Stimulated activated naive CD8-positive, alpha-beta T cell treated with anti-CD3 and anti-CD28 coated beads, Interleukin-15, Interleukin-2, amounts not matched to agents 100 U/mL and 50 U/mL, for 24 hours (primary cell): ENCODE measurements around the gene ACTRT2.

Experiments
- ATAC-seq: fragments of 150-1000 bp; cut with Tn5 transposase; one replicate; pipeline ENCODE4 v1.10.0; 2021
- DNase-seq: peaks from one replicate; pipeline ENCODE4 v3.0.0; 2021

The ACTRT2 gene

DNA sequence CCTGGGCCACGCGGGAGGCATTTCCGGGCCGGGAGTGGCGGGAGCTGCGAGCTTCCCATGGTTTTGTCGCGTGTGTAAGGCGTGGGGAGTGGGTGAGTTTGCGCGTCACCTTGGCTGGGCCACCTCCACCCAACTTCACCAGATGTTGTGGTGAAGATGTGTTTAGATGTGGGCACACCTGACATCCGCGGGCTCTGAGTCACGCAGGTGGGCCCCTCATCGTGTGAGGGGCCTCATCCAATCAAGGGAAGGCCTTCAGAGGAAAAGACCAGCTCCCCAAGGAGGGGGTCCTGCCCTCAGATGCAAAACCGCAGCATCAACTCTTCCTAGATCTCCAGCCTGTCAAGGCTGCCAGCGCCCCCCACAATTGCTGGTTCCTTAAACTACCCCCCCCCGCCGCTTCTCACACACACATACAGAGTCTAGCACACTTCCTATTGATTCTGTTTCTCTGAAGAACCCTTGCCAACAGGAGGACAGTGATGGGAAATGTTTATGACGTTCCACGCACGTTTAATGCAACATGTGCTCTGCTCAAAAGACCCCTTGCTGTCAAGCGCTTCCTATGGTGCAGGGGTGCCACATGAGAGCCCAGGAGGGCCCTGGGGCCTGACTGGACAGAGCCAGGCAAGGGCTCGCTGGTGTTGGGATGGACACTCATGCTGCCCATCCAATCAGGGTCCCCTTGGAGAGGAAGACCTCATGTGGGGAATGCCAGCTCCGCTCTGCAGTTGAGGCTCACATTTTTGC, 11.9 kb downstream of the ACTRT2 start:
- ATAC-seq: peak; percentile 19
- DNase-seq: peak; percentile 16

DNA sequence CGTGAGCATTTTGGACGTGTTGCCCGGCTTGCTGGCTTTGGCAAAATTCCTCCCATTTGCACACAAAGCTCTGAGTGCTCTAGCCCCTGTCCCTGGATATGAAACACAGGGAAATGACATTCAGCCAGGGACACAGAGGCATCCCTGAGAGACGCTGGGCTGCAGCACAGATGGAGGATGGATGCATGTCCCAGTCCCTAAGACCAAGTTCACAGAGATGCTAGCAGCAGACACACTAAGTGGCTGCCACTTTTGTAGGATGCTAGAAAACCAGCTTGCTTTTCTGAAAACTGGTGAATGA, 12.5 kb downstream of the ACTRT2 start:
- DNase-seq (no peak), ATAC-seq (no peak)

DNA sequence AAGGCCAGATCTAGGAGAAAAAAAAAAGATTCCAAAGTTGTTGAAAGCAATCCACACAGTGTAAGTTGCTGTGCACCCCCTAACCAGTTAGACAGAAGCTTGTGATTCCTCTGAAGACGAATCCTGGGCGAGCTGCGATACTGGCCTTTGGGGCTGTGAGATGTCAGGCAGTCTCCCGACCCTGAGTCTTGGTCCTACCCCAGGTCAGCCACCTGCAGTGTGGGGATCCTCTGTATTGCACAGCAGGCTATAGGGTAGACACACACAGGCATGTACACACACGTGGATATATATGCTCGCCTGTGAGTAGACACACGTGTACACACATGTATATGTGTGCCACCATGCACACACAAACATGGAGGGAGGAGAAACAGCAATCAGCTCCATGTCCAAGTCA, 12.9 kb downstream of the ACTRT2 start:
- ATAC-seq (no peak), DNase-seq (no peak)

DNA sequence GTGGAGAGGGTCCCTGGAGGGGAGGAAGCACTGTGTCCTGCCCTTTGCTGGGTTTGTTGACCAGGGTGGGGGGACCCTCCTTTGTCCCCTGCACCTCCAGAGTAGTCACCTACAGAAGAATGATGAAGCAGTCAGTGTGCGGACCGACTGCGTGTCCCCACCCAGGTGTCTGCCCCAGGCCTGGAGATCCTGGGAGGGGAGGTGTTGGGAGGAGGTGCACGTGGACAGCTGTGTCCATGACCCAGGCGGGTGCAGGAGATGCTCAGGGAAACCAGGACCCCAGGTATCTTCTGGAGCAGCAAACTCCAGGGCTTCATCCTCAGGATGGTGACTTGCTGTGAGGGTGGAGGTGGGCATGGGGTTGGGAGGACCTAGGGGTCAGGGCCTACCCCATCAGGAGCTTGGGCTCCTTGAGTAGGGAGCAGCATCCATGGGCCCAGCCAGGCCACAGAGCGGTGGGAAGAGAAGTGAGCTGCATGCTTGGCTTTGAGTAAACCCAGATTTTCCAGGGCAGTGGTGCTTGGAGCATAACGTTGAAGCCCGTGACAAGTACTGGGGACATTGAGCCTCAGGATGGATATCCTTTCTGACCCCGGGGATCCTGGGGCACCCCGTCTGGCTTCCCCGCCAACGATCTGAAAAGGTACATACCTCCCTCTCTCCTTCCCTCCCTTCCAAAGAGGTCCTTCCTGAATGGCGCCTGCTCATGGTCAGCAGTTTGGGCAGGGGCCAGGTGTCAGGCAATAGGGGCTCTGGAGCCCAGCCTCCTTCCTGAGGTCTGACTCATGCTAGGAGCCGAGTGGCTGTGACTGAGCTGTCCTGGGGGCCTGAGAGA, 13.7 kb downstream of the ACTRT2 start:
- ATAC-seq: no peak
- no peak for DNase-seq

DNA sequence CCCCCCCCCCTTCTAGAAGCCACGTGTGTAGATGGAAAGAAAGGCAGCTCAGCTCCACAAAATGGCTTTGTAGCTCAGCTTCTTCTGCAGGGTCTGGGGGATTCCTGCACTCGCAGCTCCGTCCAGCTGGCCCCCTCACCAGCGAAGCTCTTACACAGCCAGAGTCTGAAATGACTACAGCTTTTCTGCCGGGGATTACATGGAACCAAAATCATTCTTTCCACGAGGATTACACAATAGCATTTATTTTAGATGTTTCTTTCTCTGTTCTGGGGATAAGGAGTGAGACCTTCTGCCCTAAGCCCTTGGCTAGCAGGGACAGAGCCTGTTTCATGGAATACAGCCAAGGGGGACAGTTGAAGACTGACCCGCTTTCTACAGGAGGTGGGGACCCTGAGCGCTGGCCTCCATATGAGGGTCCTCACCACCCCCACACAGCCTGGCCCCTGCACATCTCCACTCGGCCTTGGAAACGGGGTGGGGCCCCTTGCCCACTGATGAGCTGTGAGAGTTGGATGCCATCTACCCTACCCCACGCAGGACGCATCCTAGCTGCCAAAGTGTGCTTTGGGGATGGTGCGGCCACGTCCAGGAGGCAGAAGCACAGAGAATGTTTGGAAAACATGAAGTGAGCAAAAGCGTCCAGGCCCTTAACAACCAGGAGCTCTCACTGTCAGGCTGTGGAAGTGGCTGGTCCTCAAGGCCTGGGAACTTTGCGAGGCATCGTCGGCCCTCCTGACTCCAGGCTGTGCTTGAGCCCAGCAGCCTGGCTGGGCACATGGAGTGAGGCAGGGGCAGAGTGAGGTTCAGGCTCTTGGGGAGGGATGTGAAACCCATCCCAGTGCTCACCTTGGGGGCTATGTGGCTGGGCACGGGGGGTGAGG, 14.5 kb downstream of the ACTRT2 start:
- no peak for DNase-seq
- ATAC-seq: no peak

DNA sequence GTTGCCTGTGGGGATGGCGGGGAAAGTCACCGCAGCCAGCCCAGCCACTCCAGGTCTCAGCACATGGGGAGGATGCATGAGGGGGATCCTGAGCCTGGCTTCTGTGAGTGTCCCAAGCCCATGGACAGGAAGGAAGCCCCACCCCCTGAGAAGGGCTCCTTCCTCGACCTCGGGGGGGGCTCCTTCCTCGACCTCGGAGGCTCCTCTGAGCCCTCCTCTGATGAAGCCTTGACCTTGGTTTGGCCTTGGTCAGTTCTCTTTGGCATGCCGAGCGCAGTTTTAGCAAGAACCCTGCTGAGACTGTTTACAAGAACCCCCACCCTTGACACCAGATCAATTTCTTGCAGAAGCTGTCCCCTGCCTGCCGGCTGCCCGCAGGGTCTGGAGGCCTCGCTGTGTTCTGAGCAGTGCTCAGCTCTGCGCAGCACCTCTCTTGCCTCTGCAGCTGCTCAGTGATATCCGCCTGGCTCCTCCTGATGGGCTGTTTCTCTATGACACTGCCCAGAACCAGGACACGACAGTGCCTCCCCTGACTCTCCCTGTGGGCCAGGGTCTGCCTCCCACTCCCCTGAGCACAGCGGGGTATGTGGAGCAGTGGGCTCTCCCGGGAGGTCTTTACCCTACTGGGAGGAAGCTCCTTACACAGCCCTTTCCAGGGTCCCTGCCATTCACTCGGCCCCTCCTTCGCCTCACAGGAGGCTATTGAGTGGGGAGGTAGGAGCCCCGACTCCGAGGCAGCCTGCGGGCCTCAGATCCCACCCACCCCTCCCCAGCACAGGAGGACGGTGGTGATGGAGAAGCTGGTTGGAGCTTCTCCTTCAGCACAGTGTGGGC, 15.4 kb downstream of the ACTRT2 start:
- ATAC-seq (no peak), DNase-seq (no peak)

DNA sequence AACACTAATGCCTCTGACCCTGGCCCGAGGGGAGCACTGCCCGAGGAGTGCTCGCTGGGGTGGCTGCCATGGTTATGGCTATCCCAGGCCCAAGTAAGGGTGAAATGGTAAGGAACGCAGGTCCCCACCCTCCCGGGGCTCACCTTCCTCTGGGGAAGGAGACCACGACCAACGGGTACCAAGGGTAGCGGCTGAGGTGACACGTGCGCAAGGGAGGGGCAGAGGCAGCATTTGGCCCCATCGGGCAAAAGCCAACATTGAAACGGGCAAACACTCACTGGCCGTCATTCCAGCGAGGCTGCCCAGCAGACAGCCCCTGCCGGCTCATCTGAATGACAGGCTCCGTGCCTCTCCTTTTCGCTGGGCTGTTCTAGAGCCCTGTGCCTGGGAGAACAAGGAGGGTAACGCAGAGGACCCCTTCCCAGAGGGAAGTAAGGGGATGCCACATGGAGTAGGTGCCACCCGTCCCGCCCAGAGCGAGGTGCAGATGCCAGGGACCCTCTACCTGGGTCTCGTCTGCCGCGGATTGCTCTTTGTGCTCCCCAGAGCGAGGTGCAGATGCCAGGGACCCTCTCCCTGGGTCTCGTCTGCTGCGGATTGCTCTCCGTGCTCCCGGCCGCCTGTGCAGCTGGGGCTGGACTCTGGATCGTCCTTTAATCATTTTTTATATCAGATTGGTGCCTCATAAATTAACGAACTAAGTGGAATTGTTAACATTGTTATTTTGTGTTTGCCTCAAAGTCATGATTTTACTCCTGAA, 16.2 kb downstream of the ACTRT2 start:
- DNase-seq: no peak
- ATAC-seq: no peak

DNA sequence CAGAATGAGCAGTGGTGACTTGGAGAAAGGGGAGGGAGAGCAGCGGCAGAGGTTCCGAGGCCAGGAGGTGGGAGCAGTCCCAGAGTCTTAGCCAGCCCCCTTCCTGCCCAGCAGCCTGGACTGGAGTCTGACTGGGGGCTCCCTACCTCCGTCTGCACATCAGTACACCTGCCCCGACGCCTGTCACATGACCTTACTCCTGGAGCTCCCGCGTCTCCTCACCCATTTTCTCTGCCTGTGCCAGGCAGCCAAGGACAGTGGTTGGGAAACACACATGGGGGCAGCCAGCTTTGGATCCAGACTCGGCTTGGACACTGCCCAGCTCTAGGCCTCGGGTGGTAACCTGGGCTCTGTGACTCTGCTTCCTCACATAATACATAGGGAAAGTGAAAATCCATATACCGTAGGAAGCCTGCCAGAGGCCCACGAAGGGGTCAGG, 16.9 kb downstream of the ACTRT2 start:
- DNase-seq: no peak
- ATAC-seq: no peak

DNA sequence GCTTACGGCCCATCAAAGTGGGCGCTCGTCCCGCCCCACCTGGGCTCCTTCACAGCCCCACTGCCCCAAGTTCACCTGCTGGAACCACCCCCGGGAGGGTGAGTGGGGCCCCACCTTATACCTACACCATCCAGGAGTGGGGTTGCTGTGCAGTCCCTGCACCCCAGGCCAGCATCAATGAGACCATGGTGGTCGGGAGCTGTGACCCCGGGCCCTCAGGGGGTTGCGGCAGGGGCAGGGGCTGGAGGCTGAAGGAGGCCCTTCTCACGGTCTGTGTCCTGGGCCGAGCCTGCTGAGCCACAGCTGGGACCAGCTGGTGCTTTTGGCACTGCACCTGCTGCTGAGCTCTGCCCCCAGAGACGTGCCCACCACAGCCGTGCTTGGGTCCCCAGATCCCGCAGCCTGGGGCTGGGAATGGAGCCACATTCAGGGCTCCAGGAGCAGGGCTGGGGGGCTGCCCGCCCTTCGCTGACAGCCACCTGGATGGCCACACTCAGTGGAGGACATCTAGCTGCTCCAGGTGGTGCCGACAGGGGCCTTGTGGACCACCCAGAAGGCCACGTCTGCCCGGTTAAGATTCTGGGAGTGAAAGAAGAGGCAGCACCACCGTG, 17.4 kb downstream of the ACTRT2 start:
- ATAC-seq (peak; percentile 11), DNase-seq (no peak)

DNA sequence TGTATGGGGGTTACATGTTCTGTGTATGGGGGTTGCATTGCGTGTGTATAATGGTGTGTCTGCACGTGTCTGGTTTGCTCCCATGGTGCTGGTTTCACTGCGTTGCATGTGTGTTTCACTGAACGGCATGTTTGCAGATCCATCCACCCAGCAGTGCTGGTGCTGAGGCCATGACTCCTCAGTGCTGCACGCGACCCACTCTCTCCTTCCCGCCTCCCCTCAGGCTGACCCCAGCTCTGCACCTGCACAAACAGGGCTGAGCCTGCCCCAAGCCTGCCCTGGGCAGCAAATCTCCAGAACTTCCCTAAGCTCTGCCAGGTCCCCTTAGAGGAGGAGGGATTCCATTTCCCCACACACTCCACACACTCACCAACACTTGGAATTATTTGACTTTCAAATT, 18.7 kb downstream of the ACTRT2 start:
- ATAC-seq: no peak
- DNase-seq: no peak

DNA sequence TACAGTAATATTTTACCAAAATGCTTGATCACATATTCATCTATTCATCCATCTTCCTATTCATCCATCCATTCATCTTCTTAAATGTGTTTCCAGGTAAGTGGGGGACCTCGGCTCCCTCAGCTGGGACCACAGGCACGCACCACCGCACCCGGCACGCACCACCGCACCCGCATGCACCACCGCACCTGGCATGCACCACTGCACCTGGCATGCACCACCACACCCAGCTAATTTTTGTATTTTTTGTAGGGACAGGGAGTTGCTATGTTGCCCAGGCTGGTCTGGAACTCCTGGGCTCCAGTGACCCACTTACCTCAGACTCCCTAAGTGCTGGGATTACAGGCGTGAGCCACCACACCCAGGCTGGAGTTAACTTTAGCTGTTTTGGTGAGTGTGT, 21.2 kb downstream of the ACTRT2 start:
- ATAC-seq (no peak), DNase-seq (no peak)

DNA sequence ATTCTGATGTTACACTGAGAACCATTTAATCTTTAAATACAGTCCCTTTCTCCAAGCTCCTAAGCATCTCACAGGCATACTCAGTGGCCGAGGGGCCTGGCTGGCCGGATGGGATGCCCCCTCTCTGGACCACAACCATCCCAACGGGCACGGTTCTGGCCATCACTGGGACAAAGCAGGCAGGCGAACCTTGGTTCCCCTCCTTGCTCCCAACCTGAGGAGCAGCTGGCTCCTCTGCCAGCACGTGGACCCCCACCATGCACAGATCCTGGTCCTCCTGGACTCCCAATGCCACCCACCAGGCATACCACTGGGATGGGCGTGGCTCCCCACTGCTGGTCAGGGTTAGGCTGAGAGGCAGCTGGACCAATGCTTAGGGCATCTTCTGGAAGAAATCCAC, 27.9 kb downstream of the ACTRT2 start:
- ATAC-seq: no peak
- no peak for DNase-seq

DNA sequence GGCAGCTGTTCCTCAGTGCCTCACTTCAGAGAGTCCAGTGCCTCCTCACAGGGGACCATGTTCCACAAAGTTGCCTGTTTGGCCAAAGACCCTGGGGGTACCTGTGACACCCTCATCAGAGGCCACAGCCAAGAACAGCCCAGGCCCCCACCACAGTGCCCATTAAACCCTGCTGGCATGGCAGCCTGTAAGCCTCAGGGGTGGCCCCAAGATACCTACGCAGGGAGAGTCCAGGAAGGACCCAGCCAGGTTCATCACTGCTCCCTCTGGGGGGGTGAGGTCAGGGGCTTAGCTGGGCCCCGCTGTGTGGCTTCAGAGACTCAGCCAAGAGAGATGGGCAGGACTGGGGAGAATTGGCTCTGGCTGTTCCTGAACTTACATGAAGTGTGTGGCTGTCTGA, 28.6 kb downstream of the ACTRT2 start:
- ATAC-seq (no peak), DNase-seq (no peak)

DNA sequence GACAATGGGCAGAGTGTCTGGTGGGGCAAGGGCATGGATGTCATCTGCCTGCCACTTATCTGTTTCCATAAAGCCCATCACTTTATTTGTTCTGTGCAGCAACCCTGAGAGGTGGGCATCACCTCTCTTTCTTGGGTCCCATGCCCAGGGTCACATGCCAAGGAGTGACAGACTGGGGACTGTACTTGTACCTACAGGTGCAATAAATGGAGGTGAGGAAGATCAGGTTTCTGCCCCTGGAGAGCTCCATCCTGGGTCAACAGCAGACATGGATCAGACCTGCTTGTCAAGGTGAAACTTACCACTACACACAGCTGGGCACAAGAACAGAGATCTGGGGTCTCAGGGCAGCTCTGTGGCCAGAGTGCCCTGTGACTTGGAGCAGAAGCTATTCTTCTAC, 29.3 kb downstream of the ACTRT2 start:
- no peak for ATAC-seq

DNA sequence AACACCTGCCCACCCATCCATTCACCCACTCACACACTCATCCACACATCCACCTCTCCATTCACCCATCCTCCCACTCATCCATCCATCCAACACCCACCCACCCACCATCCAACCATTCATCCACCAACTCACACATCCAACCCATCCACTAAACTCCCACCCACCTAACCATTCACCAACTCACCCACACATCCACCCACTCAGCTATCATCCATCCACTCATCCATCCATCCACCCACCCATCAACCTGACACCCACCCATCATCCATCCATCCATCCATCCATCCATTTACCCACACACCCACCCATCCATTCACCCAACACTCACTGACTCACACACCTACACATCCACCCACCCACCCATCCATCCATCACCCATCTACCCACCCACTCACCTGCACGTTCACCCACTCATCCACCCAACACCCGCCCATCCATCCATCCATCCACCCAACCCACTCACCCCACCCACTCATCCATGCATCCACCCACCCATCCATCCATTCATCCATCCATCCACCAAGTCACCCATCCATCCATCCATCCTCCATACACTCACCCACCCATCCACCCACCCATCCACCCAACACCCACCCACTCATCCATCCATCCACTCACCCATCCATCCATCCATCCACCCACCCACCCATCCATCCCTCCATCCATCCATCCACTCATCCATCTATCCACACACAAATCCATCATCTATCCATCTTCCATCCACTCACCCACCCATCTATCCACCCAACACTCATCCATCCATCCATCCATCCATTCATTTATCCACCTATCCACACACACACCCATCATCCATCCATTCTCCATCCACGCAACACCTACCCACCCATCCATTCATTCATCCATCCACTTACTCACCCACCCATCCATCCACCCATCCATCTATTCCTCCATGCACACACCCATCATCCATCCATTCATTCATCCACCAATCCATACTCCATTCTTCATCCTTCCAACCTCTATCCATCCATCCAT, 30.3 kb downstream of the ACTRT2 start:
- ATAC-seq: no peak
- no peak for DNase-seq

More for the DNA sequence above, 29.3 kb downstream of the ACTRT2 start:
- no peak for DNase-seq

DNA sequence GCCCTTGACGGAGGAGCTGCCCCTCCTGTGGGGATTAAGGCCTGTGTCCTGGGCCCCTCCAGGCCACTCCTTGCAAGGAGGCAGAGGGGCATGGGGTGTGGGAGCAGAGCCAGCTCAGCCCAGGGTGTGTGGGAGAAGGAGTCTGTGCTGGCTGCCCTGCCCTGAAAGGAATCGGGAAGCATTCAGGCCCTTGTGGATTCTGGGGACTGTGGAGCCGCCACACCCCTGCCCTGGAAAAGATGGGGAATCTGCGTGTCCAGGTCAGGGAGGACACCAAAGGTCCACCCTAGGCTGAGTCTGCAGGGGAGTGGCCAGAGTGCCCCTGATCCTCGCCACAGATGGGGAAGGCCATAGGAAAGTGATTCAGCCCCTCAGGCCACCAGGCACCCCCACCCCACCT, 31.2 kb downstream of the ACTRT2 start:
- ATAC-seq: no peak
- DNase-seq: no peak

DNA sequence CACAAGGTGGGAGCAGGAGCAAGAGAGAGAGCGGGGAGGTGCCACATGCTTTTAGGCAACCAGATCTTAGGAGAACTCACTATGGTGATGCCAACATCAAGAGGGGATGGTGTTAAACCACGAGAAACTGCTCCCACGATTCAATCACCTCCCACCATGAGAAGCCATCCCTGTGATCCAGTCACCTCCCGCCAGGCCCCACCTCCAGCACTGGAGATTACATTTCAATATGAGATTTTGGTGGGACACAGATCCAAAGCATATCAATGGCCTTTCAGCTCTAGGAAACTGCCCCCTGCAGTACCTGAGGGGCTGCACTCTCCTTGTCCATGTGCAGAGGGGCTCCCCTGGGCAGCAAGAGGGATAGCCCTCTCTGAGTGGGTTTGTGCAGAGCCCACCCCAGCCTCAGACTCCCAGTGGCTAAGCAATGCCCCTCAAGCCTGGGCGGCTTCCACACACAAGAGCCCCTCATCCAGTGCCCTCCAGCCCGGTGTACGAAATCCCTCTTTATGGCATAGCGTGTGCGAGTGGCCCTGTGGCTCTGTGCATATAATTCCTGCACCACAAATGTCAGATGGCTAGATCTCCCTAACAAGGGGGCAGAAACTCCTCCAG, 32.2 kb downstream of the ACTRT2 start:
- ATAC-seq (no peak), DNase-seq (no peak)

DNA sequence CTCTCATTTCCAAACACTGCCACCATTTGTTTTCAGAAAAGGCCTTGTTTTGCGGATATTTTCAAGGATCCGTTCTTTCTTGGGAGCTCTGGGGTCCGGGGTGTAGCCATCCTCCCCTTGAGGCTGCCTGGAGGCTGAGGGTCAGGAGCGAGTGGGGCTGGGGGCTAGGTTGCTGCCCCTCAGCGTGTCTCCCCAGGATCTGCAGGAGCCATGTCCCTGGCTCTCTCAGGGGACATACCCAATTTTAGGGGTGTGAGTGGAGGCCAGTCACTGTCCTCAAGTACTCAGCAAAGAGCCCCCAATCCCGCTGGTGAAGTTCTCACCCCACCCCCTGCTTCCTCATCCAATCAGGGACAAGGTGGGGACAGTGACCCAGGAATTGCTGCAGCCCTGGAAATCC, 32.7 kb downstream of the ACTRT2 start:
- no peak for ATAC-seq
- DNase-seq: no peak

DNA sequence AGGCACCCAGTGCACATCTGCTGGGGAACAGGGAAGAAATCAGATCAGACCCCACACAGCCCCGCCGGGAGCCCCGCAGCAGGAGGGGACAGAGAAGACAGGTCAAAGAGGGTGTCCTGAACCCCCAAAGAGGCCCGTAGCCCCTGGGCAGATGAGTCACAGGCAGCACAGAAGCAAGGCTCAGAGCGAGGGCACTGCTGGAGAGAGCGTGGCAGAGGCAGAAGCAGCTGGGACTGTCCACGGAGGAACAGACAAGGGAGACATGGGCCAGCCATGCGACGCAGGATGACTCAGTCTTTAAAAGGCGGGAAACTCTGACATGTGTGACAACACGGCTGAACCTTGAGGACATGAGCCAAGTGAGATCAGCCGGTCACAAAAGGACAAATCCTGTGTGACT, 33.2 kb downstream of the ACTRT2 start:
- DNase-seq: no peak
- no peak for ATAC-seq
